ENCODE measurements around the gene OR2AP1.
"Not testable (repeated sequence)": the region's sequence is repeated elsewhere in the genome, so short reads cannot be mapped to it uniquely, and the experiment has no call there.

- TF ChIP-seq POLR2A, CTCF (IDR thresholded peaks at IDR 0.05): not testable (repeated sequence)
Measured at GRCh38 chr12:55548235-55548634, 24.0 kb upstream of the OR2AP1 start.

Data from heart left ventricle (tissue), 13 donors.